Hematopoietic multipotent progenitor cell treated with erythropoietin and hydrocortisone succinate and interleukin-3 and kit ligand, for 6 days (in vitro differentiated cells): Measurements from ENCODE around the gene ARID1B.
A peak's percentile ranks its signal among the peaks of the same experiment; 100 is the strongest.
"Not testable (repeated sequence)": the region's sequence is repeated elsewhere in the genome, so short reads cannot be mapped to it uniquely, and the experiment has no call there.

ENCODE experiments used
- DNase-seq: peaks from one replicate; pipeline ENCODE4 v3.0.0-alpha.2; 2015

ARID1B gene

GRCh38 chr6:157147054-157148026, 370.2 kb downstream of the ARID1B start:
- DNase-seq = not testable (repeated sequence)

- no peak for DNase-seq
These were observed 371.5 kb downstream of the ARID1B start for GRCh38 chr6:157148391-157149323.

- no peak for DNase-seq
These were observed 372.9 kb downstream of the ARID1B start for GRCh38 chr6:157150076-157150475.

- DNase-seq = no peak
These were observed 373.9 kb downstream of the ARID1B start for GRCh38 chr6:157151029-157151428.

GRCh38 chr6:157151989-157152388, 374.8 kb downstream of the ARID1B start:
- DNase-seq = no peak

GRCh38 chr6:157152556-157152955, 375.4 kb downstream of the ARID1B start:
- DNase-seq = peak; percentile 9

GRCh38 chr6:157155804-157156203, 378.6 kb downstream of the ARID1B start:
- DNase-seq = no peak

GRCh38 chr6:157157258-157157657, 380.1 kb downstream of the ARID1B start:
- DNase-seq = no peak

- DNase-seq = no peak
These were observed 381.3 kb downstream of the ARID1B start for GRCh38 chr6:157158456-157158855.

- no peak for DNase-seq
These were observed 381.7 kb downstream of the ARID1B start for GRCh38 chr6:157158897-157159296.

- no peak for DNase-seq
These were observed 382.2 kb downstream of the ARID1B start for GRCh38 chr6:157159348-157159747.

- DNase-seq = no peak
These were observed 384.7 kb downstream of the ARID1B start for GRCh38 chr6:157161912-157162311.

GRCh38 chr6:157162766-157163433, 385.7 kb downstream of the ARID1B start:
- DNase-seq = no peak

- no peak for DNase-seq
These were observed 386.4 kb downstream of the ARID1B start for GRCh38 chr6:157163434-157164159.

GRCh38 chr6:157164972-157165371, 387.8 kb downstream of the ARID1B start:
- DNase-seq = no peak

- DNase-seq = no peak
These were observed 389.6 kb downstream of the ARID1B start for GRCh38 chr6:157166784-157167183.

- DNase-seq = no peak
These were observed 390.7 kb downstream of the ARID1B start for GRCh38 chr6:157167837-157168236.

GRCh38 chr6:157168471-157168870, 391.3 kb downstream of the ARID1B start:
- DNase-seq = no peak

GRCh38 chr6:157169226-157169625, 392.0 kb downstream of the ARID1B start:
- DNase-seq = no peak

GRCh38 chr6:157169656-157170055, 392.5 kb downstream of the ARID1B start:
- no peak for DNase-seq

- DNase-seq = no peak
These were observed 393.4 kb downstream of the ARID1B start for GRCh38 chr6:157170535-157170934.

- no peak for DNase-seq
These were observed 394.6 kb downstream of the ARID1B start for GRCh38 chr6:157171801-157172200.
